AML-193 (cell line): ENCODE data around the gene RECK.
"Not testable (repeated sequence)": the region's sequence is repeated elsewhere in the genome, so short reads cannot be mapped to it uniquely, and the experiment has no call there.

Experiments used
- DNase-seq, 2 experiments: peaks; one replicate each; lab custom pipeline; 2025; lab: John Stamatoyannopoulos, UW

The RECK gene

GRCh38 chr9:36036780-36037548 lies at the start of gene RECK:
Gene RECK, plus strand, starts transcription at chr9:36036913. Its CDS starts 86 bp downstream, at chr9:36036999.
- peak; percentile 70 to 76 for DNase-seq

GRCh38 chr9:35990155-35990554 lies 46.6 kb upstream of the RECK start:
- DNase-seq, result no peak

- DNase-seq, result not testable (repeated sequence)
Measured at GRCh38 chr9:35993136-35993535, 43.6 kb upstream of the RECK start.

GRCh38 chr9:35993976-35994720 lies 42.6 kb upstream of the RECK start:
- no peak for DNase-seq

- no peak for DNase-seq
Measured at GRCh38 chr9:35994959-35995358, 41.8 kb upstream of the RECK start.

- DNase-seq, result no peak
Measured at GRCh38 chr9:35996358-35996970, 40.2 kb upstream of the RECK start.

GRCh38 chr9:35997016-35997415 lies 39.7 kb upstream of the RECK start:
- DNase-seq, result not testable (repeated sequence)

GRCh38 chr9:35998333-35998732 lies 38.4 kb upstream of the RECK start:
- DNase-seq, result no peak

- DNase-seq, result no peak
Measured at GRCh38 chr9:36005891-36006290, 30.8 kb upstream of the RECK start.

GRCh38 chr9:36006549-36007315 lies 30.0 kb upstream of the RECK start:
- peak in 1 of 2 experiments; percentile 7 for DNase-seq

GRCh38 chr9:36007316-36007708 lies 29.4 kb upstream of the RECK start:
- DNase-seq, result peak in 1 of 2 experiments; percentile 12

- no peak for DNase-seq
Measured at GRCh38 chr9:36007852-36008251, 28.9 kb upstream of the RECK start.

GRCh38 chr9:36008774-36009300 lies 27.9 kb upstream of the RECK start:
- peak; percentile 35 to 46 for DNase-seq

- DNase-seq, result no peak
Measured at GRCh38 chr9:36011379-36011778, 25.3 kb upstream of the RECK start.

GRCh38 chr9:36017278-36017677 lies 19.4 kb upstream of the RECK start:
- DNase-seq, result no peak

GRCh38 chr9:36018129-36018528 lies 18.6 kb upstream of the RECK start:
- DNase-seq, result no peak

GRCh38 chr9:36018891-36019720 lies 17.6 kb upstream of the RECK start:
- DNase-seq, result no peak

GRCh38 chr9:36021968-36022367 lies 14.7 kb upstream of the RECK start:
- DNase-seq, result no peak

GRCh38 chr9:36023260-36024048 lies 13.3 kb upstream of the RECK start:
- DNase-seq, result peak; percentile 45 to 52

- DNase-seq, result no peak
Measured at GRCh38 chr9:36025746-36026145, 11.0 kb upstream of the RECK start.
